CD14-positive monocyte (primary cell): Measurements from ENCODE around the gene NDUFAF4. TPM values are rescaled to one million over a fixed set of nuclear protein-coding genes. Genes with fewer than 3 reads are reported as not detected.

ENCODE experiments used
- DNase-seq, 3 donors: peaks; one replicate each; pipeline ENCODE4 v3.0.0-alpha.2; 2011 to 2022
- H2AFZ ChIP-seq: 2 replicates; pipeline ENCODE4 v1.6.0; 2012; ENCODE audit warnings: mild to moderate bottlenecking, low read depth, low read length, inconsistent platforms; ENCODE audit not compliant: insufficient read depth, poor library complexity, severe bottlenecking
- H3K27ac ChIP-seq, 2 donors: 1 replicate in 1 of 2; 2 replicates in 1 of 2; pipeline ENCODE4 v1.5.1; 2012 to 2013; ENCODE audit warnings: low read length in 2 of 2, control low read depth in 1 of 2, inconsistent platforms in 1 of 2, low read depth in 1 of 2, mild to moderate bottlenecking in 1 of 2
- H3K27me3 ChIP-seq, 2 donors: one replicate each; pipeline versions ENCODE4 v1.6.0 to v1.6.1; 2011 to 2013; ENCODE audit warnings: low read length in 2 of 2; ENCODE audit not compliant: control insufficient read depth in 2 of 2, insufficient read depth in 2 of 2
- H3K36me3 ChIP-seq, 2 donors: replicated peaks in 1 of 2; 1 replicate in 1 of 2; 2 replicates in 1 of 2; pipeline versions ENCODE4 v1.5.1 to v1.6.1; 2012 to 2013; ENCODE audit warnings: low read length in 2 of 2, control low read depth in 1 of 2, inconsistent platforms in 1 of 2, mild to moderate bottlenecking in 1 of 2; ENCODE audit not compliant: insufficient read depth in 2 of 2, control insufficient read depth in 1 of 2
- H3K4me1 ChIP-seq, 2 donors: 1 replicate in 1 of 2; 2 replicates in 1 of 2; pipeline versions ENCODE4 v1.5.1 to v1.6.1; 2012 to 2013; ENCODE audit warnings: low read length in 2 of 2, control low read depth in 1 of 2, inconsistent platforms in 1 of 2, mild to moderate bottlenecking in 1 of 2, moderate library complexity in 1 of 2; ENCODE audit not compliant: insufficient read depth in 2 of 2, control insufficient read depth in 1 of 2
- H3K4me2 ChIP-seq: replicated peaks from 2 replicates; pipeline ENCODE3; 2012; ENCODE audit warnings: low read length, moderate library complexity, mild to moderate bottlenecking; ENCODE audit not compliant: poor library complexity, severe bottlenecking; ENCODE audit errors: extremely low read depth
- H3K4me3 ChIP-seq, 3 experiments: fragments of 200-600 bp in 1 of 3; sonication (generic) in 1 of 3; replicated peaks in 1 of 3; 1 replicate in 2 of 3; 2 replicates in 1 of 3; pipeline ENCODE4 v1.5.1; 2011 to 2013; ENCODE audit warnings: low read length in 3 of 3, mild to moderate bottlenecking in 3 of 3, control low read depth in 2 of 3, low read depth in 2 of 3, inconsistent platforms in 1 of 3, moderate library complexity in 1 of 3
- H3K79me2 ChIP-seq: 2 replicates; pipeline ENCODE4 v1.6.0; 2012; ENCODE audit warnings: mild to moderate bottlenecking, control low read depth, inconsistent platforms, low read length, moderate library complexity; ENCODE audit not compliant: insufficient read depth
- H3K9ac ChIP-seq: 2 replicates; pipeline ENCODE4 v1.6.0; 2017; ENCODE audit warnings: low read length, mild to moderate bottlenecking; ENCODE audit not compliant: insufficient read depth, poor library complexity, severe bottlenecking
- H3K9me3 ChIP-seq, 2 donors: replicated peaks in 1 of 2; 1 replicate in 1 of 2; 2 replicates in 1 of 2; pipeline versions ENCODE4 v1.5.1 to v1.6.1; 2012 to 2013; ENCODE audit warnings: low read length in 2 of 2, control low read depth in 1 of 2; ENCODE audit not compliant: control insufficient read depth in 1 of 2, insufficient read depth in 1 of 2
- H4K20me1 ChIP-seq: 2 replicates; pipeline ENCODE4 v1.6.0; 2012; ENCODE audit warnings: mild to moderate bottlenecking, low read length, control low read depth, moderate library complexity; ENCODE audit not compliant: insufficient read depth
- H3K27ac Mint-ChIP-seq, 7 donors: one replicate each; pipeline ENCODE4 v1.8.0; 2020; ENCODE audit warnings: mild to moderate bottlenecking in 7 of 7, mixed read lengths in 7 of 7, moderate library complexity in 6 of 7, inconsistent platforms in 2 of 7
- H3K27me3 Mint-ChIP-seq, 3 donors: one replicate each; pipeline ENCODE4 v1.8.0; 2021 to 2022; ENCODE audit warnings: low read depth in 3 of 3, mild to moderate bottlenecking in 3 of 3, mixed read lengths in 3 of 3, moderate library complexity in 3 of 3, inconsistent platforms in 1 of 3
- H3K36me3 Mint-ChIP-seq, 2 donors: one replicate each; pipeline ENCODE4 v1.8.0; 2020; ENCODE audit warnings: mixed read lengths in 2 of 2, inconsistent platforms in 1 of 2, mild to moderate bottlenecking in 1 of 2
- H3K4me1 Mint-ChIP-seq: one replicate; pipeline ENCODE4 v1.8.0; 2020; ENCODE audit warnings: mild to moderate bottlenecking, mixed read lengths
- H3K4me3 Mint-ChIP-seq, 2 donors: one replicate each; pipeline ENCODE4 v1.8.0; 2020; ENCODE audit warnings: mild to moderate bottlenecking in 2 of 2, mixed read lengths in 2 of 2, moderate library complexity in 1 of 2
- H3K9me3 Mint-ChIP-seq, 7 donors: one replicate each; pipeline ENCODE4 v1.8.0; 2020 to 2022; ENCODE audit warnings: mixed read lengths in 7 of 7, mild to moderate bottlenecking in 6 of 7, moderate library complexity in 6 of 7, inconsistent platforms in 2 of 7
- WGBS: methylation state at CpG from one replicate; pipeline ENCODE4 v1.1.5; 2013; ENCODE audit warnings: missing lambda C conversion rate; ENCODE audit not compliant: insufficient coverage; 5-methylcytosine and 5-hydroxymethylcytosine counted together
- intact Hi-C, 2 donors: fragments of 100-400 bp; cut with micrococcal nuclease; formaldehyde crosslinking; loops; one replicate each; pipeline versions ENCODE4 v1.15.0 to v1.15.1; 2023
- polyA plus RNA-seq, 3 donors: library from polyadenylated mRNA; depleted of rRNA in 1 of 3; unstranded in 2 of 3; stranded (reverse) in 1 of 3; fragments of 300-500 nt in 2 of 3; fragments of >200 nt in 1 of 3; fragmentation: Illumina TruSeq in 2 of 3; gene quantifications; 1 replicate in 2 of 3; 2 replicates in 1 of 3; pipeline ENCODE4 v1.2.3, GENCODE V29; 2012 to 2021
- TF ChIP-seq, protein P1 (sequence below): fragments of 200-600 bp; IDR thresholded peaks from one replicate; pipeline ENCODE4 v1.8.0; 2022; ENCODE audit warnings: antibody characterized with exemption, mild to moderate bottlenecking

The NDUFAF4 gene
- polyA plus RNA-seq, 3 donors = 7.6 to 17.5 (median 14.9) TPM

DNA sequence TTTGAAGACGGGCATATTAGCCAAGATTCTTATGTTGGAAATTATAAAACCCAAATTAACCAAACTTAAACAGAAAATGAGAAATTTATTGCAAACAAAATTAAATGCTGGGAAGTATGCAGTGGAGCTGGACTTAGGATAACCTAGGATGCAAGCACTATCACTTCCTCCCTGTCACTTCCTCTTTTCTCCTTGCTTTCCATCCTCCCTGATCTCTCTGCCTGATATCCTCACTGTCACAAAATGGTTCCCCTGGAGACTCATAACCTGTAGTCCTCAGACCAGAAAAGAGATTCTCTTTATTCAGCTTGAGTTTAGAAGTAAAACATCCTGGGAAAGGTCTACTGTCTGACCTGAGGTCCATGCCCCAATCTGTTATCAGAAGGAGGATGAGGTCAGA lies 19.4 kb upstream of the NDUFAF4 start:
- Mint-ChIP-seq H3K27me3 (peaks cover 4 to 12% (median 10%) of the 10 kb centered on the region in 3 donors), H3K9me3 (peaks cover 0 to 2% (median 0%) of the 10 kb centered on the region in 7 donors), H3K4me1 (peaks cover 4% of the 10 kb centered on the region), H3K4me3 (no peak overlapping the region), H3K27ac (peak overlapping the region in 1 of 7 donors; percentile 54), H3K36me3 (no peaks in the 10 kb centered on the region)
- Histone ChIP-seq H3K4me3 (no peak overlapping the region), H4K20me1 (no peaks in the 10 kb centered on the region), H3K27me3 (peaks cover 5 to 12% of the 10 kb centered on the region in 2 donors), H3K27ac (no peak overlapping the region), H2AFZ (peak overlapping the region; percentile 49), H3K79me2 (no peaks in the 10 kb centered on the region), H3K4me1 (no peaks in the 10 kb centered on the region), H3K4me2 (no peak overlapping the region), H3K9ac (no peak overlapping the region), H3K9me3 (no peaks in the 10 kb centered on the region), H3K36me3 (no peaks in the 10 kb centered on the region)
- DNase-seq = peak; percentile 15 to 48 (median 40)
- no CpG with 5 or more reads among the region's 1 CpG for WGBS
- intact Hi-C loops = no loop called here
- TF ChIP-seq, protein P1, sequence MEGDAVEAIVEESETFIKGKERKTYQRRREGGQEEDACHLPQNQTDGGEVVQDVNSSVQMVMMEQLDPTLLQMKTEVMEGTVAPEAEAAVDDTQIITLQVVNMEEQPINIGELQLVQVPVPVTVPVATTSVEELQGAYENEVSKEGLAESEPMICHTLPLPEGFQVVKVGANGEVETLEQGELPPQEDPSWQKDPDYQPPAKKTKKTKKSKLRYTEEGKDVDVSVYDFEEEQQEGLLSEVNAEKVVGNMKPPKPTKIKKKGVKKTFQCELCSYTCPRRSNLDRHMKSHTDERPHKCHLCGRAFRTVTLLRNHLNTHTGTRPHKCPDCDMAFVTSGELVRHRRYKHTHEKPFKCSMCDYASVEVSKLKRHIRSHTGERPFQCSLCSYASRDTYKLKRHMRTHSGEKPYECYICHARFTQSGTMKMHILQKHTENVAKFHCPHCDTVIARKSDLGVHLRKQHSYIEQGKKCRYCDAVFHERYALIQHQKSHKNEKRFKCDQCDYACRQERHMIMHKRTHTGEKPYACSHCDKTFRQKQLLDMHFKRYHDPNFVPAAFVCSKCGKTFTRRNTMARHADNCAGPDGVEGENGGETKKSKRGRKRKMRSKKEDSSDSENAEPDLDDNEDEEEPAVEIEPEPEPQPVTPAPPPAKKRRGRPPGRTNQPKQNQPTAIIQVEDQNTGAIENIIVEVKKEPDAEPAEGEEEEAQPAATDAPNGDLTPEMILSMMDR = no peak

DNA sequence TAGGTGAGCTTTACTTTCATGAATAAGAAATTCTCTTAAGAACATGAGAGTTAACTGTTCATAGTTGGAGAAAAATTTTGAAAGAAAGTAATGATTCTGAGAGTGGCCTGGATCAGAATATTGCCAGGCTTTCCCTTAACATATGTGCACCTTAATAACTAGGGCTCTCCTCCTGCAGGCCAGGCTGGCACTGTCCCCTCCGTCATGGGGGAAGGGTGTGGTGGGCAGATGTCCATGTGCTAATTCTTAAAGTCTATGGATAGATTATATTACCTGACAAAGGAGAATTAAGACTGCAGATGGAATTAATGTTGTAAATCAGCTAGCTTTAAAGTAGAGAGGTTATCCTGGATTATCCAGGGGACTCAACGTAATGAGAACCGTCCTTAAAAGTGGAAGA lies 15.9 kb upstream of the NDUFAF4 start:
- H4K20me1 ChIP-seq = no peaks in the 10 kb centered on the region
- intact Hi-C loops = no loop called here
- no peak for DNase-seq
- H3K27ac Mint-ChIP-seq = no peak overlapping the region
- no peaks in the 10 kb centered on the region for H3K36me3 Mint-ChIP-seq
- H3K4me2 ChIP-seq = no peak overlapping the region
- no peak overlapping the region for H2AFZ ChIP-seq
- peaks cover 0 to 3% (median 0%) of the 10 kb centered on the region in 7 donors for H3K9me3 Mint-ChIP-seq
- TF ChIP-seq, protein P1 = no peak
- no peaks in the 10 kb centered on the region for H3K9me3 ChIP-seq
- no peak overlapping the region for H3K4me3 Mint-ChIP-seq
- WGBS = 100% methylated on average over 2 of the region's 3 CpGs
- no peak overlapping the region for H3K9ac ChIP-seq
- no peak overlapping the region for H3K27ac ChIP-seq
- H3K27me3 Mint-ChIP-seq = peaks cover 6 to 17% (median 12%) of the 10 kb centered on the region in 3 donors
- H3K27me3 ChIP-seq = peaks cover 0 to 8% of the 10 kb centered on the region in 2 donors
- H3K79me2 ChIP-seq = no peaks in the 10 kb centered on the region
- no peaks in the 10 kb centered on the region for H3K4me1 ChIP-seq
- H3K36me3 ChIP-seq = no peaks in the 10 kb centered on the region
- H3K4me1 Mint-ChIP-seq = peaks cover 4% of the 10 kb centered on the region
- no peak overlapping the region for H3K4me3 ChIP-seq
